ENCODE results near the gene HOXC11. TPM values are rescaled to one million over a fixed set of nuclear protein-coding genes. Genes with fewer than 3 reads are reported as not detected.

The HOXC11 gene
- total and polyA plus RNA-seq, 2 donors (not counting 1 experiment from before 2014, with no cell fraction given): not detected

DNA sequence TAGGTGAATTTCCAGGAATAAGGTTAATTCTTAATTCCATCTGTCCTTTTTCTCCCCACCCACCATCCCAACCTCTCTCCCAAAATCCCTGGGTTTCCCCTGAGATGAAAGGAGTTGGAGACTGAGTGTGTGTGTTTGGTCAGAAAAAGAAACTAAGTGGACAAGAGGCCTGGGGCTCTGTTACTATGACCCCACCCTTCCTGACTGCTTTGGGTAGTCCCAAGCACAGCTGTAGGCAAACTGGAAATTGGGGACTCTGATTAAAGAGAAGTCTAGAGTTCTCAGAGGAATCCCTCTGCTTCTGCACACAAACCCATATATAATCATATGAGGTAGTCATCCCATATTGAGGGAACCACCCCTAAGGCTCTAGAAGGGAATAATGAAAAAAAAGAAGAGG lies 25.2 kb upstream of the HOXC11 start:
- Histone ChIP-seq H3K9ac (ENCODE audit: low read length) (no peak overlapping the region), H3K79me2 (ENCODE audit: control insufficient read depth, insufficient read depth, low read length) (no peaks in the 10 kb centered on the region), H3K4me2 (replicated peaks; ENCODE audit: low read depth, low read length, poor library complexity, severe bottlenecking) (no peak overlapping the region), H3K27me3 (replicated peaks in 1 of 4; ENCODE audit: control extremely low read depth in 1 of 4, control insufficient read depth in 3 of 4, insufficient read depth in 4 of 4, low read length in 3 of 4) (peaks cover 0 to 98% (median 84%) of the 10 kb centered on the region in 4 experiments), H4K20me1 (ENCODE audit: control insufficient read depth, insufficient read depth, low read length, poor library complexity, severe bottlenecking) (no peaks in the 10 kb centered on the region), H3K4me1 (ENCODE audit: control insufficient read depth in 2 of 2, insufficient read depth in 2 of 2, low read length in 2 of 2) (peaks cover 5 to 33% of the 10 kb centered on the region in 2 donors), H3K36me3 (replicated peaks in 1 of 2; ENCODE audit: control extremely low read depth in 1 of 2, control insufficient read depth in 1 of 2, extremely low read depth in 1 of 2, insufficient read depth in 2 of 2, low read length in 1 of 2) (no peaks in the 10 kb centered on the region), H3K27ac (ENCODE audit: low read length in 2 of 2) (no peak overlapping the region), H2AFZ (ENCODE audit: insufficient read depth, low read depth, low read length, poor library complexity, severe bottlenecking) (no peak overlapping the region), H3K4me3 (ENCODE audit: control extremely low read depth in 1 of 5, extremely low read depth in 1 of 5, insufficient read depth in 1 of 5, low read depth in 2 of 5, low read length in 4 of 5) (no peak overlapping the region), H3K9me3 (ENCODE audit: control extremely low read depth in 1 of 3, control insufficient read depth in 2 of 3, insufficient read depth in 1 of 3, low read length in 2 of 3) (peaks cover 0 to 51% (median 4%) of the 10 kb centered on the region in 3 donors)
- peaks cover 5% of the 10 kb centered on the region for H3K4me1 Mint-ChIP-seq
- no peak for ATAC-seq (ENCODE audit: low read depth)
- intact Hi-C loops (cut with micrococcal nuclease): no loop called here
- DNase-seq: no peak
- no peak overlapping the region for H3K4me3 Mint-ChIP-seq
- POLR2A ChIA-PET: no interaction called here
- no peak overlapping the region for H3K27ac Mint-ChIP-seq
- peaks cover 77% of the 10 kb centered on the region for H3K27me3 Mint-ChIP-seq
- no peaks in the 10 kb centered on the region for H3K9me3 Mint-ChIP-seq (ENCODE audit: insufficient read depth)
- CTCF ChIA-PET: no interaction called here
- TF ChIP-seq EZH2 (IDR thresholded peaks at IDR 0.05; ENCODE audit: borderline replicate concordance, insufficient read depth, low read depth, low read length, poor library complexity, severe bottlenecking): no peak
- TF ChIP-seq, protein P1, sequence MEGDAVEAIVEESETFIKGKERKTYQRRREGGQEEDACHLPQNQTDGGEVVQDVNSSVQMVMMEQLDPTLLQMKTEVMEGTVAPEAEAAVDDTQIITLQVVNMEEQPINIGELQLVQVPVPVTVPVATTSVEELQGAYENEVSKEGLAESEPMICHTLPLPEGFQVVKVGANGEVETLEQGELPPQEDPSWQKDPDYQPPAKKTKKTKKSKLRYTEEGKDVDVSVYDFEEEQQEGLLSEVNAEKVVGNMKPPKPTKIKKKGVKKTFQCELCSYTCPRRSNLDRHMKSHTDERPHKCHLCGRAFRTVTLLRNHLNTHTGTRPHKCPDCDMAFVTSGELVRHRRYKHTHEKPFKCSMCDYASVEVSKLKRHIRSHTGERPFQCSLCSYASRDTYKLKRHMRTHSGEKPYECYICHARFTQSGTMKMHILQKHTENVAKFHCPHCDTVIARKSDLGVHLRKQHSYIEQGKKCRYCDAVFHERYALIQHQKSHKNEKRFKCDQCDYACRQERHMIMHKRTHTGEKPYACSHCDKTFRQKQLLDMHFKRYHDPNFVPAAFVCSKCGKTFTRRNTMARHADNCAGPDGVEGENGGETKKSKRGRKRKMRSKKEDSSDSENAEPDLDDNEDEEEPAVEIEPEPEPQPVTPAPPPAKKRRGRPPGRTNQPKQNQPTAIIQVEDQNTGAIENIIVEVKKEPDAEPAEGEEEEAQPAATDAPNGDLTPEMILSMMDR (IDR thresholded peaks at IDR 0.05): no peak

DNA sequence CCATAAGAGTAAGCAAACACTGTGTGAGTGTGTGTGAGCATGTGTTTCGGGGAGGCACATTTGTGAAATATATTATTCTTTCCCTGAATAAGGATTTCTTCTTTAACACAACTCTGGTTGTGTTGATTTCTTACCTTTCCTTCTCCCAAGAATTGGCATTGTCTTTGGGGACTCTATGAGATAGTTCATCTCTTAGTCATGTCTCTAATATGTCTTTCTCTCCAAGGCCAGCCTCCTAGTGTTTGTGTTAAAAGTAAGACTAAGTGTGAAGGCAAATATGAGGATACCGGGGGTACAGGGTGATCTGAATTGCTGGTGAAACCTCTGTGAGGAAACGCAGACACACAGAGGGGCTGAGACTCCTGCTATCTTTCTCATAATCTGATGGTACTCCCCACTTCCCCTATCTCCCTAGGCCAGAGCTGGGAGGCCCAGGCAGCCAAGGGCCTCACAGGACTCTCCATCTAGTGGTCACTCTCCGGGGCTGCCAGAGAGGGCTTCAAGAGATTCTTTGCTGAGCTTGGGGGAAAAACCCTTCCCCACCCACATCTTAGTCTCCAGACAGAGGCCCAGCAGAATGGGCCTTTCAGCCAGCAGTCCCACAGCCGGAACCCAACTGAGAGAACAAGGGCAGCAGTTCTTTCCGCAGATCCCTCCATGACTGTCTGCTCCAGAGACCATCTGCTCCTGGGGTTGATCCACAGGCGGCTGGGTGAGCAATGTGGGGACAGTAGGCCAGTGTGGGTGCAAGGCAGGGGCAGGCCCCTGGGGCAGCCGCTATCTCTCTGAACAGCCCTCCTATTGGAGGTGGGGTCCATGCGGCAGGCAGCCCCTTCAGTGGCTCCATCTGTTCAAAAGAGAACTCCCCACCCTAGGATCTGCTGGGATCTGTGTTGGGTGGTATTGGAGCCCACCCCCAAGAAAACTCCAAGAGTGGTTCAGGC lies 24.0 kb upstream of the HOXC11 start:
- Histone ChIP-seq H3K27me3 (replicated peaks in 1 of 4; ENCODE audit: control extremely low read depth in 1 of 4, control insufficient read depth in 3 of 4, insufficient read depth in 4 of 4, low read length in 3 of 4) (peaks cover 0 to 99% (median 86%) of the 10 kb centered on the region in 4 experiments), H3K9me3 (ENCODE audit: control extremely low read depth in 1 of 3, control insufficient read depth in 2 of 3, insufficient read depth in 1 of 3, low read length in 2 of 3) (peaks cover 0 to 60% (median 7%) of the 10 kb centered on the region in 3 donors), H4K20me1 (ENCODE audit: control insufficient read depth, insufficient read depth, low read length, poor library complexity, severe bottlenecking) (no peaks in the 10 kb centered on the region), H3K36me3 (replicated peaks in 1 of 2; ENCODE audit: control extremely low read depth in 1 of 2, control insufficient read depth in 1 of 2, extremely low read depth in 1 of 2, insufficient read depth in 2 of 2, low read length in 1 of 2) (no peaks in the 10 kb centered on the region), H3K27ac (ENCODE audit: low read length in 2 of 2) (no peak overlapping the region), H3K4me3 (ENCODE audit: control extremely low read depth in 1 of 5, extremely low read depth in 1 of 5, insufficient read depth in 1 of 5, low read depth in 2 of 5, low read length in 4 of 5) (no peak overlapping the region), H3K4me2 (replicated peaks; ENCODE audit: low read depth, low read length, poor library complexity, severe bottlenecking) (no peak overlapping the region), H2AFZ (ENCODE audit: insufficient read depth, low read depth, low read length, poor library complexity, severe bottlenecking) (no peak overlapping the region), H3K9ac (ENCODE audit: low read length) (no peak overlapping the region), H3K4me1 (ENCODE audit: control insufficient read depth in 2 of 2, insufficient read depth in 2 of 2, low read length in 2 of 2) (peaks cover 5 to 36% of the 10 kb centered on the region in 2 donors), H3K79me2 (ENCODE audit: control insufficient read depth, insufficient read depth, low read length) (no peaks in the 10 kb centered on the region)
- Mint-ChIP-seq H3K27ac (no peak overlapping the region), H3K4me3 (no peak overlapping the region), H3K27me3 (peaks cover 75% of the 10 kb centered on the region), H3K9me3 (ENCODE audit: insufficient read depth) (no peaks in the 10 kb centered on the region), H3K4me1 (peaks cover 5% of the 10 kb centered on the region)
- DNase-seq (no peak), ATAC-seq (ENCODE audit: low read depth) (no peak)
- ChIA-PET CTCF (no interaction called here), POLR2A (no interaction called here)
- WGBS (ENCODE audit: insufficient coverage): 29% methylated on average over 4 of the region's 9 CpGs
- intact Hi-C loops (cut with micrococcal nuclease): no loop called here
- TF ChIP-seq EZH2 (IDR thresholded peaks at IDR 0.05; ENCODE audit: borderline replicate concordance, insufficient read depth, low read depth, low read length, poor library complexity, severe bottlenecking): no peak
- TF ChIP-seq, protein P1 (IDR thresholded peaks at IDR 0.05): no peak
